ENCODE results near the gene TBC1D20.

Gene TBC1D20

GRCh38 chr20:437787-438486 lies 24.4 kb downstream of the TBC1D20 start:
- DNase-seq: no peak

- DNase-seq: no peak
Observed at GRCh38 chr20:436476-436875, 25.9 kb downstream of the TBC1D20 start.

DNA sequence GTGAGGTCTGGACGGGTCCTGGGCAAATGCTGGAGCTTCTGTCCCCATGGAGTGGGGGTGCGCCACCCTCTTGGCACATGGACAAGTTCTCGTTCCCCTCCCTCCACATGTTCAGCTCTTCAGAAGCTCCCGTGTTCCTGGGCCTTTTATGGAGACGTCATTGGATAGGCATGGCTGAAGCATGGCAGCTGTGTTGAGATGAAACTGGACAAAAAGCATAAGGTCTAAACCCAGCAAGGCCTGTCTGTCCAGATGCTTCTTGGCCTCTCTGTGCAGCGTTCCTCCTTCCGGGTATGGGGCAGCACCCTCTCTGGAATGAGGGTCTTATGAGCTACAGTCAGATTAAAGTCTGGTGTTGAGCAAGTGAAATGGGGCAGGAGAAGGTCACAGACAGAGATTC lies 26.8 kb downstream of the TBC1D20 start:
- no peak for DNase-seq

- no peak for DNase-seq
Observed at GRCh38 chr20:434661-435419, 27.5 kb downstream of the TBC1D20 start.

GRCh38 chr20:434221-434620 lies 28.1 kb downstream of the TBC1D20 start:
- no peak for DNase-seq

DNA sequence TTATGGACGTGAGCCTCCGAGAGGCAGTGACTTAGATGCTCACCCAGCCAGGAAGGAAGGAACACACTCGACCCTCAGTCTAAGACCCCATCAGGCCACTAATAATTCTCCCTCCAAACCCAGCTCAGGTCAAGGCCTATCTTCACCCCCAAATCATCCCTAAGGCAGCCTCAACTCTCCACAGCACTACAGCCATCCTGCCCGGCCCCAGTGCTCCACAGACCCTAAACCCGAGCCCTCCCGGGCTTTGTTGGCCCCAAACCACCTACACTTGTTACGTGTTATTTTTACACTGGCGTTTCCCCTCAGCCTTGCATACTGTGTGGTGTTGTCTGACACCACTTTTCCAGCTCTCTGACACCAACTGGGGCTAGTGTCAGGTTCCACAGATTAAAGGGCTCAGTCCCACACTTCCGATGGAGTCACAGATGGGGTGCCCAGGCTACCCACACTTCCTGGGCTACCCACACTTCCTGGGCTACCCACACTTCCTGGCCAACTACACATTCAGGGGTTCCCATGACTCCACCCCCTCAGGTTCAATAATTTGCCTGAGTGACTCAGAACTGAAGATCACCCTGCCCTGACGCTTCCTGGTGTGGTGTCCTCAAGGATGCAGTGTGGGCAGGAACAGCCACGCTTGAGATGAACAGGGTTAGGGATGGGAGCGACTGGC lies 28.9 kb downstream of the TBC1D20 start:
- DNase-seq: peak; percentile 56

DNA sequence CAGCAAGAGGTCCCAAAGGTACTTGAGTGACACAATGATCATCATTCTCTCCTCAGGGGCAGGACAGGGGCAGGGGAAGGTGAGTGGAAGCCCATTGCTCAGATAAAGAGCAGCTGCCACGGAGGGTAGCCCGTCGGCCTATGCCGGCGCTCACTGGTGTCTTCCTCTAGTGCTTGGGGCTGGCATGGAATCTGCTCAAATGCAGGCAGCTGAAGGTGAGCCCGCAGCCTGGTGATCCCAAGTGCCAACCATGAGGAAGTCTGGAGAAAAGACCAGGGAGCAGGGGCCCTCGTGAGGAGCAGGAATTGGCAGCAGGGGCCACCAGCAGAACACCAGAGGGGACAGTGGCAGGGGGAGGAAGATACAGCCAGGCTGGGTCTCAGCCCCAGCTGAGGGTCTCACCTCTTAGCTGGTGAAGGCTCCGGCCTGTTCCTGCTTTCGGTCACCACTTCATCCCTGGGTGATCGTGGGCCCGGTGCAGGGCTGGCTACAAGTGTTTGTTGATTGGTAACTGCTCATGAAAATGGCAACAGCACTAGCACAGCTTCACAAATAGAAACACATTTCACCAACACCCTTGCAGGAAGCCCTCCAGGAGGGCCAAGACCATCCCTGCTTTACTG lies 29.5 kb downstream of the TBC1D20 start:
- DNase-seq: no peak

DNA sequence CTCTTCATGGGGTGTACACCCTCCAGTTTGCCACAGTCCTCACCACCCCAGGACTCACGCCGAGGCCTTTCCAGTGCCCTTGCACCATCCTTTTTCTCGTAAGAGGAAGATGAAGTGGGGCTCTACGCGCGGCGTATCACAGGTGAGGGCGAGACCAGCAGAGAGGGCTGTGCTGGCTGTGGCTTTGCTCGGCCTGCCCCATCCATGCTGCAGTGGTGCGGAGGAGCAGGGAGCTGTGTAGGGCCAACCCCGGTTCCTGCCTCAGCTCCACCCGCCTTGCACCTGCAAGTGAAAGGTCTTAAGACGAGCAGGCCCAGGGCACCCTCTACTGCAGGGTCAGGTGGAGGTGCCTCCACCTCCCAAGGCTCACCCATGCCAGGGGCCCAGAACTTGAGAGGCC lies 30.1 kb downstream of the TBC1D20 start:
- DNase-seq: no peak

- DNase-seq: peak; percentile 45
Observed at GRCh38 chr20:431012-431904, 31.1 kb downstream of the TBC1D20 start.

DNA sequence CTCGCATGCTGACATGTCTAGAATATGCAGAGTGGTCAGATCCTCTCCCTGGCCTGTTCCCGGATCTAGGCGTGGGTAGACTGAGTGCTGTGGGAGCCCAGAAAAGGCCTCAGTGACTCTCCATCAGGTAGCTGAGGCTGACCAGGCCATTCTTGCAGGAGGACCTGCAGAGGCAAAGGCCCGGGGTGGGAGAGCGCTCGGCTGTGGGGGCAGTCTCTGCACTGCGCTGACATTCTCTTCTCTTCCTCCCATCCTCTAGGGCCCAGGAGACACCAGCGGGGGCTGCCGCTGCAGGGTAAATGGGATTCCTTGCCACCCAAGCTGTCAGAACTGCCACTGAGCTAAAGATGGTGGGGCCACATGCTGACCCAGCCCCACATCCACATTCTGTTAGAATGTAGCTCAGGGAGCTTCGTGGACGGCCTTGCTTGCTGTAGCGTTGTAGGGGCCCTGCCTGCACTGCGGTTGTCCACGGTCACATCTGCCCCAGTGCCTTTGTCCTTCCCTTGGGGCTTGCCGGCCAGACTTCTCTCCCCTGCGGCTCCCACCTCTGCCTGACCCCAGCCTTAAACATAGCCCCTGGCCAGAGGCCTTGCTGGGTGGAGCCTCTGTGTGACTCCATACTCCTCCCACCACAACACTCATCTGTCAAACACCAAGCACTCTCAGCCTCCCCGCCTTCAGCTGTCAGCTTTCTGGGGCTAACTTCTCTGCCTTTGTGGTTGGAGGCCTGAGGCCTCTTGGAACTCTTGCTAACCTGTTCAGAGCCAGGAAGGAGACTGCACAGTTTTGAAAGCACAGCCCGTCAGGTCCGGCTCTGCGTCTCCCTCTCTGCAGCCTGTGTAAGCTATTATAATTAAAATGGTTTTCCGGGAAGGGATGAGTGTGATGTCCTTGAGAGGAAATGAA lies 32.0 kb downstream of the TBC1D20 start:
- DNase-seq: no peak

DNA sequence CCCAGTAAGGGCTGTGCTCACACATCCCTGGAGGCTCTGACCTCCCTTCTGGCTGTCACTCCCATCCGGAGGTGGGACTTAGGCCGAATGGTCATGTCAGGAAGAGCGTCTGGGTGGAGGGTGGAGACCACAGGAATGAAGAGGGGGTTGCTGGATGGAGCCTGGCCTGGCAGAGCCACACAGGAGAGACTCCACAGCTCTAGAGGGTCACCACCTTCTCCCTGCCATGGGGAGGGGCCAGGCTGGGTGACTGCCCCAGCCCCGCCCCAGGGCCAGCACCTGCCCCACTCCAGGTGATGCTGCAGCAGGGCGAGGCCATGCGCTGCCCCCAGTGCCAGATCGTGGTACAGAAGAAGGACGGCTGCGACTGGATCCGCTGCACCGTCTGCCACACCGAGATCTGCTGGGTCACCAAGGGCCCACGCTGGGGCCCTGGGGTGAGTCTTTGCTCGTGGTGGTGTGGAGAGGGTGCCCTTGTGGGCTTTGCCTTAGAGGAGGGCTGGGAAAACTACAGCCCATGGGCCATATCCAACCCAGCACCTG lies 33.6 kb downstream of the TBC1D20 start:
- DNase-seq: no peak

DNA sequence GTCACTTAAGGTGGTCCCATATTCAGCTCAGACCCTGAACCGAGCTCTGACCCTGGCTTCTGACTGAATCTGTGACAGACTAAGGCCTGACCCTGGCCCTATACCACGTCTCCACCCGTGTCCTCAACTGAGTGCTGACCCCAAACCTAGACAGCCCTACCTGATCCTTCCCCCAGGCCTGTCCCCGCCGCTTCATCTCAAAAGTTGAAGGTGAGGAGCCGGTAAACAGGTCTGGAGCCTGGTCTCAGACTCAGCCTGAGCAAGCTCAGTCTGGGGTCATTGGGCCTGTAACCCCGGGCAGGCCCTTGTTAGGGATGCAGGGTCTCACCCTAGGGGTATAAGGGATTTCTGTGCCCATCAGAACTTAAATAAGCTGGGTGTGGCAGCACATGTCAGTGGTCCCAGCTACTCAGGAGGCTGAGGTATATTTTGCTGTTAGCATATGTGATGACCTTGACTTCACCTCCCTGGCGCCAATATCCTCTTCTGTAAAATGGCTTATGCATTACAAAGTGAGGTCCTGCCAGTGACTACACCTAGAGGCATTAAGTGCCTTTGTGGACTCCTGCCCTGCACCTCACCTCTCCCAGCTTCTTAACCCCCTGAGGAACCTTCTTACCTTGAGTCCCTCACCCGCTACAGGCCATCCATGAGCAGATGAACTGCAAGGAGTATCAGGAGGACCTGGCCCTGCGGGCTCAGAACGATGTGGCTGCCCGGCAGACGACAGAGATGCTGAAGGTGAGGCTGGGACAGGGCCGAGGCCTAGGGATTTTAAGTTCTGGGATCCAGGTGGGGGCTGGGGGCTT lies 34.3 kb downstream of the TBC1D20 start:
- no peak for DNase-seq

DNA sequence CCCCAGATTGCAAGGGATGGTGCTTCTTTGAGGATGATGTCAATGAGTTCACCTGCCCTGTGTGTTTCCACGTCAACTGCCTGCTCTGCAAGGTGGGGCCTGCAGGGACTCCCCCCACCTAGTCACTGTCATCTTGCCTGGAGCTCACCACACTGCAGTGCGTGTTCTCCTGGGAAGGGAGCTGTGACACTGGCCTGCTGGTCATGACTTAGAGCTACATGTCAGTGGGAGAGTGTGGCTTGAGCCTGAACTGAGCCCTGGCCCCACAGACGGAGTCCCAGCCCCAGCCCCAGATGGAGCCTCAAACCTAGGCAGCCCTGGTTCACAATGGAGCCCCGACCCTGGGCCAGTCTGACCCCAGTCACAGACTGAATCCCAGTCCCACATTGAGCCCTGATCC lies 34.9 kb downstream of the TBC1D20 start:
- DNase-seq: no peak

DNA sequence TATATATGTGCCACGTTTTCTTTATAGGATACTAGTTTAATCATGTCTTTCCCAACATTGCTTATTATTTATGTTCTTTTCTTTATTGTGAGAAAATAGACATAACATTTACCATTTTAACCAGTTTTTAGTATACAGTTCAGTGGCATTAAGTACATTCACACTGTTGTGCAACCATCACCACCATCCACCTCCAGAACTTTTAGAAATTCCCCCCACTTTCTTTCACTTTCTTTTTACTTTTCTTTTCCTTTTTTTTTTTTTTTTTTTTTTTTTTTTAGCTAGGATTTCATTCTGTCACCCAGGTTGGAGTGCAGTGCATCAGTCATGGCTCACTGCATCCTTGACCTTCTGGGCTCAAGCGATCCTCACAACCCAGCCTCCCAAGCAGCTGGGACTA lies 35.8 kb downstream of the TBC1D20 start:
- no peak for DNase-seq

DNA sequence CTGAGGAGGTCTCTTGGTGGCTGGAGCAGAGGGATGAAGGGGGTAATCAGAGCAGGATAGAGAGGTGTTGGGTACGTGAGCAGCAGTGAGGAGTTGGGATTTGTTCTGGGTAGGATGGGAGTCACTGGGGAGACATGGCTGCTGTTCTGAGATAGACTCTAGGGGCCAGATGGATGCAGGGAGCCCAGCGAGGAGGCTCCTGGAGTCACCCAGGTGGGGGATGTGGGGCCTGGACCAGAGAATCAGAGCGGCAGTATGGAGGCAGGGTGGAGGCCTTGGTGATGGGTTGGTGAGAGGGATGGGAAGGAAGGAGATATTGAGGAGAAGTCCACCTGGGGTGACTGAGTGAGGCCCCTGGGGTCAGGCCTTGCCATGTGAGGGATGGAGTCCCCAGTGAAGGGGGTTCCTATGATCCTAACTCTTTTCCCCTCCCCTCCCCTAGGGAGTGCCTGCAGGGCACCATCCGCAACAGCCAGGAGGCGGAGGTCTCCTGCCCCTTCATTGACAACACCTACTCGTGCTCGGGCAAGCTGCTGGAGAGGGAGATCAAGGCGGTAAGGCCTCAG lies 40.6 kb downstream of the TBC1D20 start:
- no peak for DNase-seq

DNA sequence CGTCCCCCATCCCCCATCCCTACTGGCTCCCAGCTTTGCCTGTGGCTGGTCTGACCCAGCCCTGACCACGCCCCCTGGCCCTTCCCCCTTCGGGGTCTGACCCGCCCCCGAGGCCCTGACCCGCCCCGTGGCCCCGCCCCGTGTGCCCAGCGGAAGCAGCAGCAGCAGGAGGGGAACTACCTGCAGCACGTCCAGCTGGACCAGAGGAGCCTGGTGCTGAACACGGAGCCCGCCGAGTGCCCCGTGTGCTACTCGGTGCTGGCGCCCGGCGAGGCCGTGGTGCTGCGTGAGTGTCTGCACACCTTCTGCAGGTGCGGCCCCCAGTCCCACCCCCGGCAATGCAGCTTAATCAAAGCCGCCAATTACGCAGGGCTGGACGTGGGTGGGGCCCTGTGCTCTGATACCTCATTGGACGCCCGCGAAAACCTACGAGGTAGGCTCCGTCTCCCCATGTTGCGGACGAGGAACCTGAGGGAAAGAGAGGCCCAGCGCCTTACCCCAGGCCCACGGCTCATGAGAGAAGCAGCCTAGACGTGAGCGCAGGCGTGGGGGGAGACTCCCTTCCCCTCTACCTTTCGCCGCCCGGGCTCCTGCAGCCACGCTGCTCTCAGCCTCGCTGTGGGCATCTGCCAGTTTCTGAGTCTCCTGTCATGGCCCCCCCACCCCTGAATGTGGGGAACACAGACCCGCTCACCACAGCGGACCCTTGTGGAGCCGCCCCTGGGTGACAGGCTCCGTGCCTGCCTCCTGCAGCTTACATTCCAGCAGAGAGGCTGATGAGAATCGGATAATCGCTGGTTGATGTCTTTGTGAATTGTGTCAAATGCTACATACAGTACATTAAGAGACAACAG lies 41.4 kb downstream of the TBC1D20 start:
- DNase-seq: no peak

DNA sequence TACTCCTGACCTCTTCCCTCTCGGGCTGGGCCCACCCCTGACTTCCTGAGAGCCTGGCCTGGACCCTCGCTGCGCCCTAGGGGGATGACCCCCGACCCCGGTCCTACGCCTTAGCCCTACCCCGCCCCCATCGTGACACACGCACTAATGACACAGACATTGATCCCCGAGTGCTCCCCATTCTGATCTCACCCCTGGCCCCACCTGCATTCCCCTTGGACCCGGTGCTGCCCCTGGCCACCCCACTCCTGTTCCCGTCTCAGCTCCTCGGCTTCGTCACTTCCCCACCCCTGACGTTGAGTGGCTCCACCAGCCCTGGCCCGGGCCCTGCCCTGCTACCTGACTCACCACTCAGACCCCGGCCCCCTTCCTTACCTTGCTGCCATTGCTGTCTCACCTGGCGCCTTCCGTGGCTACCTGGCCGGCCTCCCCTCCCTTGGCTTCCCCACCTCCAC lies 42.1 kb downstream of the TBC1D20 start:
- no peak for DNase-seq

- peak; percentile 32 for DNase-seq
Observed at GRCh38 chr20:419556-420165, 42.7 kb downstream of the TBC1D20 start.

All from CD4-positive, alpha-beta T cell treated with Interleukin-15 for 1 hour (primary cell).